OCI-M1 (cell line): ENCODE data around the gene NHSL2.

Source experiments
- DNase-seq: peaks from one replicate; lab custom pipeline; 2025; lab: John Stamatoyannopoulos, UW

The NHSL2 gene

DNA sequence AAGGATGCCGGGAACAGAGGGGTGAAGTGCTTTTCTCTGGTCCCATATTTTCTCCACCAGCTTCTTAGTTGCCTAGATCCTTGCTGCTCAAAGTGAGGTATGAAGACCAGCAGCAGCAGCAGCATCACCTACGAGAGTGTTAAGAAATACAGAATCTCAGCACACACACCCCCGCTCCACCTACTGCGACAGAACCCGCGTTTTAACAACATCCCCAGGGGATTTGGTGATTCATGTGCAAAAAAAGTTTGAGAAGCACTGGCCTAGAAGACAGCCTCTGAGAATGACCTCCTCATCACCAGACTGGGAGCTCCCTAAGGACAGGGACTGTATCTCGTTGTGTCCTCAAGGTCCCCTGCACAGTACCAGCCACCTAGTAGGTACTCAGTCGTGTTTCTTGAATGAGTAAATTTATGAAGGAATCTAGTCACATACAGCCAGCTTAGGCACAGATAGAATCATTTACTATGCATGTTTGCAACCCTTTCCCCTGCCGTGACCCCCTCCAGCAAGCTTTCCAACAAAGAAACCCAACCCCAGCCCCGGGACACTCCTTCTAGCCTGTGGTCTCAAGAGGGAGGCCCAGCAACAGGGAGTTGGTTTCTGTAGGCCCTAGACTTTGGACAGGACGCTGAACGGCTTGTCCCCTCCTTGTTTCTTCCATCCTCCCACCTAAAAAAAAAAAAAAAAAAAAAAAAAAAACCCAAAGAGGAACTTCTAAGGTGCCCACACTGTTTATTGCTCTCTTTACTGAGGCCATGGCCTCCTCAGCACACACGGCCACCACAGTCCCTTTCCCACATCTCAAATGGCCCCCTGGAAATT, 199.6 kb downstream of the NHSL2 start:
- peak; percentile 38 for DNase-seq

DNA sequence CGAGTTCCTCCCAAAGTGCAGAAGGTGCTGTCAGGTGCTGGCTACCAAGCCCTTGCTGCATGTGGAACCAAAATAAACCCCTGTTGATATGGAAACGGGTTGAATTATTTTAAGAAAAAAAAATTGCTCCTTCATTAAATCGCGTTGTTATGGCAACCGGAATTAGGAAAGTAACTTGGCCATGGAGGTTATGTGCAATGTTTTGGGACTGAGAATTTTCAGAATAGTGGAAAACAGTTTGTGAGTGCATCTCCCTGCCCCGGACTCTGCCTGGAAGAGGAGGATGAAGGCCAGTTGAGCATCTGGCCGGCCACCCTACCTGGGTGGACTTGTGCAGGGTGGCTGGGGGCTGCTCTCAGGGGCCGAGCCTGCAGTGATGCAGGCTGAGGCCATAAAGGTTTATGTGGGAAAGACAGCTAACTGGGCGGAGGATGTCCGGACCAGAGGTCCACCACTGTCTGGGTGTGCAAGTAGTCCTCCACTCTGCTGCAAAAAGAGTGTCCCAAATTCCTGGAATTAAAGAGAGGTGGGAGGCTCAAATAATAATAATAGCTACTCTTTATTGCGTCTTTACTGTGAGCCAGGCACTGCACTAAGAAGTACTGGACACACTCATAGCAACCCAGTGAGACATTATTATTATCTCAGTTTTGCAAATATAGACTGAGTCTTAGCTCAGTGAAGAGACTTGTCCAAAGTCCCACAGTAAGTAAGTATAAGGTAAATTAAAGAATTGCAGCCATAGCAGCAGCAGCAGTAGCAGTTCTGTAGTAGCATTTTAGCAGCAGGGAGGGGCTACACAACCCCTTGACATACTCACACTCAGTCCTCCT, 200.4 kb downstream of the NHSL2 start:
- no peak for DNase-seq

DNA sequence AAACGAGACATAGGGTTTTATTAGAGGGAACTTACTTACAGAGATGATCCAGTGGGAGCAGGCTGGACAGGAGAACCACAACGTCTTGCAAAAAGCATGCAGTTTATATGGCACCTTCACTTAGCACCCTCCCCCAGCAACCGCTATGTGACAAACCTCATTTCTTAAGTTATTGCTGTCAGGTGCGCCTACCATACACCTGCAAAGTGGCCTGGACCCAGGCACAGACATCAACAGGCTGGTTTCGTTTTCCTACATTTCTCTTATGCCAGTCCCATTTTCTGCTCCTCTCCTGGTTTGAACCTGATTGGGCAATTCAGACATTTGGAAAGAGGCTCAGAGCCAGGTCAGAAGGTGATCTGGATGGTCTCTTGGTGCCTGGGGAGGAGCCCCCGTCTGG, 202.8 kb downstream of the NHSL2 start:
- no peak for DNase-seq

DNA sequence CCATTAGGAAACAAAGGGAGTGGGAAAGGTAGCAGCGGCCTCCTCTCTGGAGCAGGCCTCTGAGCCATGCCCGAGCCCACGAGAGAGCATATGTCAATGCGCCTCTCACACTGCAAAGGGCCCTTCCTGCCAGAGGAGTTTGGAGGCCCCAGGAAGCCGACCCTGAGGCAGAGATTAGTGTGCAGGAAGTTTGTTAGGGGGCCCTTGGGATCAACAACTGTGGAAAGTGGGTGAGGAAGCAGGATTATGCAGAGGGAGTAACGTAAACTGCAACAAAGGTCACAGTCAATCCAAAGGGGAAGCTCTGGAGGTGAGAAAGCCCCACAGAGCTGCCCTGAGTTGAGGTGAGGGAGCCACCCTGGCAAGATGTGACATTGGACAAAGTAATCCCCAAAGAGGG, 203.7 kb downstream of the NHSL2 start:
- no peak for DNase-seq

DNA sequence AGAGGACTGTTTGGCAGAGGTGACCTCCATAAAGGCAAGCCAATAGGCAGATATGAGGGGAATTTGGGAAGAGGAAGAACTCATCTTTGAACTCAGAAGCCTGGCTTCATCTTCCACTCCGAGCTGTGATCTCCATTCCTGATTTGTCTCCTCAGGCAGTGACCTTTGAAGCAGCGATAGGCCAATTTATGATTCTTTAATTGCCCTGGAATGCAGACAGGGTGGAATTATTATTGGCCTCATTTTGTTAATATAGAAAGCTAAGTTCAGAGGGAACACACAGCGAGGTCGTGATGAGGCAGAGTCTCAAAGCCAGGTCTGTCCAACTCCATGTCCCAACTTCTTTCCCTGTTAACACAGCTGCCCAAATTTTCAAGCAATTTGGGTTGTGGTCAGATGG, 204.2 kb downstream of the NHSL2 start:
- DNase-seq, result no peak

DNA sequence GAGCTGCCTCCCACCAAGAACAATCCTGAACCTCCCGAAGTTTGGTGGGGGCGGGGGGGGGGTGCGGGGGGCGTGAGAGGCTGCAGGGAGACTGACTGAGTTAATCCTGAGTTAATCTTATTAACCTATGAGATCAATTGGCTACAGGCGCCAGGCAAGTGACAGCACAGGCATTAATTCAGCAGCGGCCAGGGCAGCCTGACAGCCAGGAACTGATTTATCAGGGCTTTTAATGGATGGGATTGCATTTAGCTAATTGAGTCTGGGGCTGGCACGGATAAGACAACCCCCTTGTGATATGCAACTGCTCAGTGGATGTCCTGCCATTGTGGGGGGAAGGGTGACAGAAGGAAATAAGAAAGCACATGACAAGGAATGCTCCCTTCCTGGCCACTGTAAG, 204.7 kb downstream of the NHSL2 start:
- DNase-seq, result no peak

DNA sequence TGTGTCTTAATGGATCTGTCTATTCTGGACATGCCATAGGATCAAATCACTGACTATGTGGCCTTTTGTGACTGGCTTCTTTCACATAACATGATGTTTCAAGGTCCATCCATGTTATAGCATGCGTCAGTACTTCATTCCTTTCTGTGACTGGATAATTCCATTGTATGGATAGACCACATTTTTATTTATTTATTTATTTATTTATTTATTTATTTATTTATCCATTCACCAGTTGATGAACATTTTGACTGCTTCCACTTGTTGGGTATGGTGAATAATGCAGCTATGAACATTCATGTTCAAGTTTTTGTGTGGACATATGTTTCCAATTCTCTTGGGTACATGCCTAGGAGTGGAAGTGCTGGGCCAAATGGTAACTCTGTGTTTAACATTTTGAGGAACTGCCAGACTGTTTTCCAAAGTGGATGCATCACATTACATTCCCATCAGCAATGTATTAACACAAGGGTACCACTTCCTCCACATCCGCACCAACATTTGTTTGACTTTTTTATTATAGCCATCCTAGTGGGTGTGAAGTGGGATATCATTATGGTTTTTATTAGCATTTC, 207.1 kb downstream of the NHSL2 start:
- DNase-seq, result no peak

DNA sequence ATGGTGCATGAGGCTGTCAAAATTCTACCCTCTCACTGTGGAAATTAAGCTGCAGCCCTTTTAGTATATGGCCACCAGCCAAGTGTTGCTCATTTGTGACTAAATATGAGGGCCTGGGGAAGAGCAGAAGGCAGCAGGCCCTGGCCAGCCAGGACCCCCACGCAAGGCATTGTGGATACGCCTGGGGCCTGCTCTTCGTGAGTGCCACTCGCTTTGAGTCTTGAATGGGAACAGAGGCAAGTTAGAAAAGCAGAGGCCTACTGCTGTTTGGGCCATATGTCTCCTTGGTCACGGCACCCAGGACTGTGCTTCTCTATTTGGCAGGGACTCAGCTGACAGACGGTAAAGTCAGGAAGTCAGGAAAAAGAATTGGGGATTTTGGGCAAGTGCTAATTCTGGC, 210.2 kb downstream of the NHSL2 start:
- DNase-seq, result no peak

DNA sequence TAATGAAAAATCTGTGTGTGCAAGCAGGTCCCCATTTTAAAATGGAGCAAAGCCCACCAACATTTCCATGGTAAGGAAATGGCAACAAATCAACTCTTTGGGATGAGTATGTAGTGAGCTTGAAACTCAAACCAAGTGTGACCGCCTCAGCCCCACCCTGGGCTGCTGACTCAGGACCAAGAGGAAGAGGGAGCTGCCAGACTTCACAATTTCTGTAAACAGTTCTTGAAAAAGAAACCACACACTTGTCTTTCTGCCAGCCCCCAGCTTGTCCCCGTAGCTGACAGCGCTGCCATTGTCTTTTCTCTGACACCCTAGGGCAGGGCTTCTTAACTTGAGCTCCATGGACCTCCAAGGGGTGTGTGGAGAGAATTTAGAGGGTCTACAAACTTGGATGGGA, 210.7 kb downstream of the NHSL2 start:
- peak; percentile 79 for DNase-seq

DNA sequence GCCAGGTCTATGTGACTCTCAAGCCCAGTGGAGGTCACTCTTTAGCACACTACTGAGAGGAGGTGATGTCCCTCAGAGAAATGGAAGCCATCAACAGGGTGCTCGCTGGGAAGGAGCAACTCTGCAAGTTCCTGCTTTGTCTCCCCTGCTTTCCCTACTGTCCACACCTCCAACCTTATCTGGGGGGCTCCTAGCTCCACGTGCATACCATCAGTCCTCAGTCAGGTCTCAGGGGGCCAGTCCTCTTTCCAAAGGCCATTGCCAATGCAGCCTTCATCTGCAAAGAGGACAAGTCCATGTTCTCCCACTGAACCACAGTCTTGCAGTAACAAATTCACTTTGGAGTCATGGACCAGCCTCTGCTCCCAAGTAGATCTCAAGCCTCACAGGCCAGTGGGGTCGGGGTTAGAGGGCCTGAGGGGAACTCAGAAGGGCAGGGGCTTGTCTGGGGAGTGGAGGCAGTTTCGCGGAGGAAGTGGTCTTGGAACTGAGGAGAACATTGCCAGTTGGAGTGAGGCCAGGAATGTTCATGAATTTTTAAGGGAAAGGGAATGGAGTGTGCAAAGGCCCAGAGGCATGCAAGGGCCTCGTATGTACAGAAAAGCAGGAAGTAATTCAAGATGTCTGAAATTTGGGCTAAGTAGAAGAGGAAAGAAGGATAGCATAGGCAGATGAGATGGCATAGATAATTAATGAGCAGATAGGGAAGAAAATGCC, 212.1 kb downstream of the NHSL2 start:
- no peak for DNase-seq

DNA sequence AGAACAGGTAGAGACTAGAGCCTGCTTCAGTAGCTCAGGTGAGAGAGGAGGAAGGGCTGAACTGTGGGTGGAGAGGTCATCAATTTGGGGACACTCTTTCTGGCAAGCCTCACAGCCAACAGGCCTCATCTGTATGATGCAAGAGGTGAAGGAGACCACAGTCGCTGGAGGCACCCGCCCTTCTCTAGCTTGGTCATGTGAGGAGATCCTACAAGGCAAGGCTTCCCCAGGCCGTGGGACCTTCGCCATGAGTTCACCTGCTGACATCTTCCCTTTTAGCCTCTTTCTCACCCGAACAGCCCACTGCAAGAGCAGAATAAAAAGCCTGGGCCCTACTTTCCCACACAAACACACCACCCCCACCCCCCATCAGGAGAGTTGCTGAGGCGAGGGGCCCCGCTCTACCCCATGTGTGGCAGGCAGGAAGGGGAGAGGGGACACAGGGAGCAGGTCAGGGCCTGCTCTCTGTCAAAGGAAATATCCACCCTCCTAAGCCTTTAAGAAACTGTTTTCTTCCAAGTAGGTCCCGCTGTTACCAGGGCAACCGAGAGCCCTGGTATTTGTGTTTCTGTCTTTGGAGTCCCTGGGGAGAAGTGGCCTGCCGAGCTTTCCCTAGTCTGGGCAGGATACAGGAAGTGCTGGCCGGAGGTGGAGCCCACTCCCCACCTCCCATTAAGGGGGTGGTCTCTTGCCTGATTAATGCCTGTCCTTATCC, 213.0 kb downstream of the NHSL2 start:
- DNase-seq, result no peak

DNA sequence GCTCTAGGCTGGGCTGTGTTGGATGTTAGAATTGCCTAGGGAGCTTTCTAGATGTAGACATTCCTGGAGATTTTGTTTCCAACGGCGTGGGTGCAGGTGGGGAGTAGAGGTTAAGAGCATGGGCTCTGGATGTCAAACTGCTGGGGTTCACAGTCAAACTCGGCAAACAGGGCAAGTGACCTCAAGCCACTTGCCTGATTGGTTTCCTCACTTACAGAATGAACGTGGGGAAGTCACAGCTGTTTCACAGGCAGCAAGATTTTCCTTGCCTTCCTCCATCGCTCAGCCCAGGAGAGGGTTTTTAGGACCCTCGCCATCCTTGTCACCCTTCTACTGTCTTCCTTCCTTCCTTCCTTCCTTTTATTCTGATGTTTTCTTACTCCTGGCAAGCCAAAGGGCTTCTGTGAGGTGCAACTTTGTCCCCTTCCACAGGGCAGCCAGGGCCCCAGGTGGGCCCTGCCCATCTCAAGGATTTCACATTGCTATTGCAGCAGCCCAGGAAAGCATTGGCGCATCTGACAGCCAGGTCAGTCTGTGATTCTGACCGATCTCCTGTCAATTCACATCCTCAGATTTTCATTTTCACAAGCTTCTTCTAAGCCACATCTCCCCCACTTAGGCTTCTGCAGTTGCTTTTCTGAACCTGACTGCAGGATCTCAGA, 214.0 kb downstream of the NHSL2 start:
- no peak for DNase-seq

DNA sequence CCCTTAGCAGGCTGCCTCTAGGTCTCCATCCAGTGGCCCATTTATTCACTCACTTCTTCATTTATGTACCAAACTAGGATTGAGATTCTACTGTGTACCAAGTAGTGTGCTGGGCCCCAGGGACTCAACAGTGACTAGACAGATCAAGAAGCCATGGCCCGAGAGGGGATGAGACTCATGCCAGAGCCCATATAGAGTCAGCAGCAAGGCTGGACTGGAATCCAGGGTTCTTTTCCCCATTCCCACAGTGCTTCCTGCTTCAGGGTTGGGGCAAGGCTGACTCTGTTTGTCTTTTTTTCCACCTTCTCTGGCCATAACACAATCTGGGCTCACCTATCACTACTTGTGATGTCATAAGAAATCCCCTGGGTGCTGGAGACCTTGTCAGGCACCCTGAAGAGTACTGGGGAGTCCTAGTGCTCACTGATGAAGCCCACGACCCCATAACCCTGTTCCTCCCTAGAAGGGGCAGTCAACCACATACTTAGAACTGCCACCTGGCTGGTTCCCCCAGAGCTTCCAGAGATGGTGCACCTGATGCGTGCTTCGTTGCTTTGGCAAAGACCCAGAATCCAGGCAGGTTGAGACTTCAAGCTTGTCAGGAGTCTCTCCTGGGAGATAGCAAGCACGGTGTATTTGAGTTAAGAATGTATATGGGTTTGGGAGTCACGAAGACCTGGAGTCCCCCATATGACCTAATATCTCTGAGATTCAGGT, 214.8 kb downstream of the NHSL2 start:
- peak; percentile 20 for DNase-seq

DNA sequence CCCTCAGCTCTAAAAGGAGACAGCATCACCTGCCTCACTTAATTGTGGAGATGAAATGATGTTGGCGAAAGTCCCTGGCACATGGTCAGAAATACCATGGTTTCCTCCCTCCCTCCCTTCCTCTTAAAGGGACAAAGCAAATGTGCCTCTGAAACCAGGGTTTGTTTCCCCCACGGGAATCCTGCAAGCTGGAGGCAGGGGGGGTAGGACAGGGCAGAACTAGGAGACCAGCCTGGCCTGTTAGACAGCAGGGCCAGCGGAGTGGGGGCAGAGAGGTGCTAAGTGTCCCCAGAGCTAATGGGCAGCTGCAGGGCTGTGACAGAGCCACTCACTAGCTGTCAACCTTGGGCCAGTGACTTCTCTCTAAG, 215.4 kb downstream of the NHSL2 start:
- DNase-seq, result no peak

DNA sequence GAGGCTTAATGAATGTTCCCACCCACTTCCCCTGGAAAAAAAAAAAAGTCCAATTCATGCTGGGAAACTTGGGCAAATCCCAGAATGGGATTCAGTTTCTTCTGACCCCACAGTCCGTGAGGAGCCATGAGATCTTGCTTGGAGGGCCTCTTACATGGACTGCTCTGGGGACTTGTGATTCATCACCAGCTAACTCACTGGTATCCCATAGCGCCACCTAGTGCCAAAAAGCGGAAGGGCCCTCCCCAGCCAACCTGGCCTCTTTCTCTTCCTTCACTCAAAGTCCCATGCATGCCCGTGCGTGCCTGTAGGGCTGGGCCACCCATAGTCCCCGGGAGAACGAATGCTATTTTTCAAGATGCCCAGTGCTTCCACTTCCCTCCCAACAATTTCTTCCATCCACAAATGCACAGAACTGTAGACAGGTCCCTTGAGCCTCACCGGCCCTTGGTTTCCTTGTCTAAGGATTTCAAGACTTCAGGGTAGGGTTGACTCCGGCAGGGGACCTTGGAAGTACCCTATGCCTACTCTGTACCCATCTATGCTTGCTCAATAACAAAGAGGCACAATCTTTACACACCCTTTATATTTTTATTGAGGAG, 216.0 kb downstream of the NHSL2 start:
- peak; percentile 88 for DNase-seq

DNA sequence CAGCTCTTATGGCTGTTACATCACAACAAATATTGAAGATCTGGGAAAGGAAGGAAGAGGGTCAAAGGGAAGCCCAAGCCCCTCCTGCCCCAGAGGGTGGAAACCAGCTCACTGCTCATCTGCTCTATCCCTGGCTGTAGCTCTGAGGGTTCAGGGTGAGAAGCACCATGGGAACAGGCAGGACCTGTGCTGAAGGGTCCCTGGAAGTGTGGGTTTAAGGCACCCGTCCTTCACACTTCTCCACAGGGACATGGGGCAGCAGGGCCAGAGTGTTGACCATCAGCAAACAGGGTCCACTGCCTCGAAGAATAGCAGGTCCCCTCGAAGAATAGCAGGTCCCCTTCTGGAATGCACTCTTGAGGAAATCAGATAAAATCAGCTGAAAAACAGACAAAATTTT, 216.7 kb downstream of the NHSL2 start:
- no peak for DNase-seq

DNA sequence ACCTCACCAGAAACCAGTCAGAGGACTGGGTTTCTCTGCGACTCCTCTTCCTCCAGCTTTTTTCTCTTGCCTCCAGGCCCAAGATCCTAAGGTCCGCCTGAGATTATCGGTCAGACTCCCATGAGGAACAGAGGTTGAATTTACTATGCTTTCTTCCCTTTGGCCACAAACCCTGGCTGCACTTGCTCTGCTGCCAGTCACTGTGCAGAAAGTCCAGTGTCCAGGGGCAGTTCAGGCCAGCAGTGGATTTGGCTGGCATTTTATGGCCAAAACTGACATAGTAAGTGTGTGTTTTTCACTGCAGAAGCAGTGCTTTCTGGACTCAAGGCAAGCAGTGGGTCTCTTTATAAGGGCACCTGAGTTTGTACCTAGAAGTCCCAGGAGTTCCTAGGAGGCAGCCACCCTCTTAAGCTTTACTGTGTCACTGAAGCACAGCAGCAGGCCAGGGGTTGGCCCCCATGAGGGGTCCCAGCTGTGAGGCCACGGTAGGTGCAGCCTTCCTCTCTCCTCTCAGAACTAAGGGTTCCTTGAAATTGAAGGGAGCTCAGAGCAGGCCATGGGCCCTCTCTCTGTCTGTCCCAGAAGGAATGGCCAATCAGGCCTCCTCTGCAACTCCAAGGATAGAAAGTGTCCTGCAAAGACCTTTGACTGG, 217.7 kb downstream of the NHSL2 start:
- no peak for DNase-seq

DNA sequence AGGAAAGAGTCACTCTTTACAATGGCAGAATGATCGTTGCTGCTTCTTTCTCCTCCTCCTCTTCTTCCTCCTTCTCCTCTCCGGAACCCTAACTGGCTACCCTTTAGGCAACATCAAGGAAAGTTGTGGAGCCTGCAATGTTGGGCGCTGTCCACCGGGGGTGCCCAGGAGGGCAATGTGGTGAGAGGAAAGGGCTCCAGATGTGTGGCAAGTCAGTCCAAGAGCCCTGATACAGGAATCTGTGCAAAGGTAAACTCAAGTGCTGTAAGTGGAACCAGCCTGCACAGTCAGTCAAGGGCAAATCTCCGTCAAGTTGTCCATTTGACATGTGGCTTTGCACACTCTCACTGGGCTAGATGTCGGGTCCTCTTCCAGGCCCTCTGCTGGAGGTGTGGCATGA, 218.2 kb downstream of the NHSL2 start:
- peak; percentile 1 for DNase-seq

DNA sequence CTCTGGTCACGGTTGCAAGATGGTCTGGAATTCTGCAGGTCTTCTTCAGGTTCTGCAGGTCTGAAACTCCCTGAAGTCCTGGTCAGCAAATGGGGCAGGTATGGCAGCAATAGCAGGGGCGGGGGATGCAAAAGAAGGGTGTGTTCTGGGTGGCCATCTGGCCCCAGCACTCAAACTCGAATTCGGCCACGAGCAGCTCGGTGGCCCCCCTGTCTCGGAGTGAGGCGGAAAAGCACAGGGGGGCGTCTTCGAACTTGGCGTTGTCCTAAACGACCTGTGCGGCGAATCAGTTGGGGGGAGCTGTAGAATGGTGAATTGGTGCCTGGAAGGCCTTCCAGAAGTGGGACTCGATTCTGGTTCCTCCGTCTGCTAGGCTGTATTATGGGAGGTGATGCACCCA, 219.0 kb downstream of the NHSL2 start:
- no peak for DNase-seq
